Measurements from ENCODE around the gene ARHGEF38. TPM values are rescaled to one million over a fixed set of nuclear protein-coding genes. Genes with fewer than 3 reads are reported as not detected.

Gene ARHGEF38
- polyA plus RNA-seq, 1 of the 3 experiments (the other 2 are of a cell fraction), result 0.02 TPM

- H3K36me3 ChIP-seq (replicated peaks in 1 of 2; ENCODE audit: control insufficient read depth in 1 of 2, insufficient read depth in 2 of 2, low read length in 1 of 2), result peaks cover 25 to 33% of the 10 kb centered on the region in 2 experiments
- POLR2A ChIA-PET, result no interaction called here
- 63% methylated on average over 2 of the region's 2 CpGs for WGBS (ENCODE audit: low lambda C conversion rate)
- no peak for DNase-seq
- no peaks in the 10 kb centered on the region for H4K20me1 ChIP-seq (ENCODE audit: insufficient read depth)
- no peaks in the 10 kb centered on the region for H3K9me3 ChIP-seq
- H3K4me1 ChIP-seq (ENCODE audit: control insufficient read depth in 1 of 2, insufficient read depth in 2 of 2, low read depth in 1 of 2, low read length in 1 of 2), result 0 out of 4 replicates have a peak, but pooled peaks cover 0 to 4% of the 10 kb centered on the region in 2 experiments
- H3K9me2 ChIP-seq, result no peaks in the 10 kb centered on the region
- no peaks in the 10 kb centered on the region for H3F3A ChIP-seq (replicated peaks; ENCODE audit: insufficient read depth)
- CTCF ChIA-PET, result interaction anchor here (0.8 kb wide), 1 partner anchor 158 kb away, joined by 3 read pairs; no protein-coding TSS in a partner anchor
- no peak overlapping the region for H3K9ac ChIP-seq
- no peak overlapping the region for H3K4me2 ChIP-seq
- no peaks in the 10 kb centered on the region for H3K27me3 ChIP-seq (ENCODE audit: insufficient read depth)
- no peak overlapping the region for H2AFZ ChIP-seq (ENCODE audit: low read depth)
- TF ChIP-seq EZH2phosphoT487 (IDR thresholded peaks at IDR 0.05; ENCODE audit: borderline replicate concordance, low read depth) (no peak), SIN3A (IDR thresholded peaks at IDR 0.05; ENCODE audit: borderline replicate concordance, low read depth, low read length) (no peak), NRF1 (IDR thresholded peaks at IDR 0.05; ENCODE audit: low read depth, low read length) (no peak), TEAD4 (IDR thresholded peaks at IDR 0.05; ENCODE audit: borderline replicate concordance, insufficient read depth) (no peak)
- H3K79me2 ChIP-seq (ENCODE audit: insufficient read depth), result no peaks in the 10 kb centered on the region
- no peak overlapping the region for H3K4me3 ChIP-seq (ENCODE audit: low read depth in 2 of 2, low read length in 1 of 2)
- H3K27ac ChIP-seq (ENCODE audit: low read depth in 2 of 2, low read length in 1 of 2), result no peak overlapping the region
Measured at GRCh38 chr4:105679186-105679585, 126.8 kb downstream of the ARHGEF38 start.

GRCh38 chr4:105683038-105683437 lies 130.6 kb downstream of the ARHGEF38 start:
- H3K27me3 ChIP-seq (ENCODE audit: insufficient read depth), result no peaks in the 10 kb centered on the region
- no peak for DNase-seq
- ChIA-PET POLR2A (no interaction called here), CTCF (interaction anchor here (1.0 to 1.7 kb wide), 2 partner anchors 16 to 179 kb away, joined by 3 to 4 read pairs; no protein-coding TSS in a partner anchor)
- H3K9ac ChIP-seq, result no peak overlapping the region
- TF ChIP-seq TEAD4 (IDR thresholded peaks at IDR 0.05; ENCODE audit: borderline replicate concordance, insufficient read depth) (no peak), EZH2phosphoT487 (IDR thresholded peaks at IDR 0.05; ENCODE audit: borderline replicate concordance, low read depth) (no peak), FOSL2 (IDR thresholded peaks at IDR 0.05; ENCODE audit: borderline replicate concordance, low read depth) (no peak), TCF12 (IDR thresholded peaks at IDR 0.05) (no peak), FOXJ3 (CRISPR knock-in tag; IDR thresholded peaks at IDR 0.05) (no peak), EP300 (IDR thresholded peaks at IDR 0.05; ENCODE audit: borderline replicate concordance in 1 of 2, low read depth in 1 of 2, low read length in 1 of 2) (no peak), RAD21 (IDR thresholded peaks at IDR 0.05; ENCODE audit: low read length) (no peak), TAF1 (IDR thresholded peaks at IDR 0.05; ENCODE audit: borderline replicate concordance, low read depth, low read length) (no peak), MXI1 (IDR thresholded peaks at IDR 0.05; ENCODE audit: low read depth, low read length) (no peak), ELF1 (IDR thresholded peaks at IDR 0.05) (no peak)
- no peak overlapping the region for H3K4me2 ChIP-seq
- 0 out of 4 replicates have a peak, but pooled peaks cover 0 to 4% of the 10 kb centered on the region in 2 experiments for H3K4me1 ChIP-seq (ENCODE audit: control insufficient read depth in 1 of 2, insufficient read depth in 2 of 2, low read depth in 1 of 2, low read length in 1 of 2)
- H3F3A ChIP-seq (replicated peaks; ENCODE audit: insufficient read depth), result peaks cover 5% of the 10 kb centered on the region
- no peaks in the 10 kb centered on the region for H3K79me2 ChIP-seq (ENCODE audit: insufficient read depth)
- no peak overlapping the region for H3K4me3 ChIP-seq (ENCODE audit: low read depth in 2 of 2, low read length in 1 of 2)
- H3K36me3 ChIP-seq (replicated peaks in 1 of 2; ENCODE audit: control insufficient read depth in 1 of 2, insufficient read depth in 2 of 2, low read length in 1 of 2), result peaks cover 52 to 63% of the 10 kb centered on the region in 2 experiments
- H3K27ac ChIP-seq (ENCODE audit: low read depth in 2 of 2, low read length in 1 of 2), result no peak overlapping the region
- 97% methylated on average over 4 of the region's 4 CpGs for WGBS (ENCODE audit: low lambda C conversion rate)
- no peaks in the 10 kb centered on the region for H3K9me2 ChIP-seq
- no peak overlapping the region for H2AFZ ChIP-seq (ENCODE audit: low read depth)
- H4K20me1 ChIP-seq (ENCODE audit: insufficient read depth), result no peaks in the 10 kb centered on the region
- H3K9me3 ChIP-seq, result no peaks in the 10 kb centered on the region

GRCh38 chr4:105686571-105686970 lies 134.2 kb downstream of the ARHGEF38 start:
- Histone ChIP-seq H3K9ac (no peak overlapping the region), H3K27me3 (ENCODE audit: insufficient read depth) (no peaks in the 10 kb centered on the region), H3F3A (replicated peaks; ENCODE audit: insufficient read depth) (peaks cover 5% of the 10 kb centered on the region), H3K4me3 (ENCODE audit: low read depth in 2 of 2, low read length in 1 of 2) (no peak overlapping the region), H3K9me3 (no peaks in the 10 kb centered on the region), H3K4me2 (no peak overlapping the region), H3K9me2 (no peaks in the 10 kb centered on the region), H4K20me1 (ENCODE audit: insufficient read depth) (no peaks in the 10 kb centered on the region), H3K27ac (ENCODE audit: low read depth in 2 of 2, low read length in 1 of 2) (no peak overlapping the region), H3K36me3 (replicated peaks in 1 of 2; ENCODE audit: control insufficient read depth in 1 of 2, insufficient read depth in 2 of 2, low read length in 1 of 2) (peaks cover 65 to 78% of the 10 kb centered on the region in 2 experiments), H2AFZ (ENCODE audit: low read depth) (no peak overlapping the region), H3K79me2 (ENCODE audit: insufficient read depth) (no peaks in the 10 kb centered on the region), H3K4me1 (ENCODE audit: control insufficient read depth in 1 of 2, insufficient read depth in 2 of 2, low read depth in 1 of 2, low read length in 1 of 2) (no peaks in the 10 kb centered on the region; a peak in 1 of 4 replicates)
- ChIA-PET POLR2A (no interaction called here), CTCF (no interaction called here)
- WGBS (ENCODE audit: low lambda C conversion rate), result 97% methylated on average over 2 of the region's 2 CpGs
- no peak for DNase-seq
- TF ChIP-seq PBX3 (IDR thresholded peaks at IDR 0.05) (no peak), JUND (IDR thresholded peaks at IDR 0.05) (no peak), ZBTB33 (IDR thresholded peaks at IDR 0.05; ENCODE audit: borderline replicate concordance, low read depth) (no peak), CTCF (IDR thresholded peaks at IDR 0.05) (no peak), IRF3 (IDR thresholded peaks at IDR 0.05; ENCODE audit: low read depth, low read length) (no peak)
